HG03045 (cell line): ENCODE measurements around the gene KRTAP10-8.
"Not testable (repeated sequence)": the region's sequence is repeated elsewhere in the genome, so short reads cannot be mapped to it uniquely, and the experiment has no call there.

ENCODE experiments used
- ATAC-seq: cut with Tn5 transposase; IDR thresholded peaks from one replicate; pipeline ENCODE4 v1.9.1; 2021; ENCODE audit warnings: mild to moderate bottlenecking, moderate library complexity; ENCODE audit not compliant: unreplicated experiment

Gene KRTAP10-8

GRCh38 chr21:44612029-44612486, at the start of gene KRTAP10-8:
KRTAP10-8 (plus strand) TSS chr21:44612079; CDS start chr21:44612101, 22 bp downstream.
- no peak for ATAC-seq

GRCh38 chr21:44564099-44564498, 47.8 kb upstream of the KRTAP10-8 start:
- ATAC-seq: no peak

GRCh38 chr21:44564886-44565598, 46.8 kb upstream of the KRTAP10-8 start:
- no peak for ATAC-seq

- ATAC-seq: no peak
These were observed 45.5 kb upstream of the KRTAP10-8 start for GRCh38 chr21:44566403-44566802.

GRCh38 chr21:44567481-44568171, 44.3 kb upstream of the KRTAP10-8 start:
- ATAC-seq: no peak

- ATAC-seq: no peak
These were observed 43.6 kb upstream of the KRTAP10-8 start for GRCh38 chr21:44568261-44568660.

GRCh38 chr21:44568667-44569556, 43.0 kb upstream of the KRTAP10-8 start:
- no peak for ATAC-seq

GRCh38 chr21:44569861-44570517, 41.9 kb upstream of the KRTAP10-8 start:
- ATAC-seq: no peak

- ATAC-seq: no peak
These were observed 40.6 kb upstream of the KRTAP10-8 start for GRCh38 chr21:44571296-44571695.

- ATAC-seq: no peak
These were observed 39.8 kb upstream of the KRTAP10-8 start for GRCh38 chr21:44571844-44572782.

GRCh38 chr21:44572959-44573583, 38.8 kb upstream of the KRTAP10-8 start:
- no peak for ATAC-seq

GRCh38 chr21:44573630-44574456, 38.0 kb upstream of the KRTAP10-8 start, which contains the start of gene KRTAP10-4:
KRTAP10-4 (plus strand) TSS chr21:44573729; CDS start chr21:44573759, 30 bp downstream.
- not testable (repeated sequence) for ATAC-seq

GRCh38 chr21:44574457-44575306, 37.2 kb upstream of the KRTAP10-8 start:
- no peak for ATAC-seq

GRCh38 chr21:44575307-44576024, 36.4 kb upstream of the KRTAP10-8 start:
- no peak for ATAC-seq

- ATAC-seq: no peak
These were observed 35.9 kb upstream of the KRTAP10-8 start for GRCh38 chr21:44576025-44576420.

GRCh38 chr21:44578371-44579055, 33.4 kb upstream of the KRTAP10-8 start:
- ATAC-seq: no peak
